Right hindlimb (tissue), 1 donor: ENCODE measurements around the gene IL10RB.

Experiments used
- DNase-seq: peaks from one replicate; pipeline ENCODE4 v3.0.0-alpha.2; 2018

The IL10RB gene

DNA sequence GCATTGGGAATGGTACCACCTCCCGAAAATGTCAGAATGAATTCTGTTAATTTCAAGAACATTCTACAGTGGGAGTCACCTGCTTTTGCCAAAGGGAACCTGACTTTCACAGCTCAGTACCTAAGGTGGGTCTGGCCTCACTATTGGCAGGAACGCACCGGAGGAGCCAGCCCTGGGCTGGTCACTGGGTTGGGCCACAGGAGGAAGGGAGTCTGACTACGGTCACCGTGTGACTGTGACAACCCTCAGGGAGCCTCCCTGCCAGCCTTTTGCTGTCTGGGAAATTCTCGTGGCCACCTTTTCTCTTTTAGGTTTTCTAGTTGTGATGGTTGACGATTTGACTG lies 2.2 kb downstream of the IL10RB start:
- no peak for DNase-seq

DNA sequence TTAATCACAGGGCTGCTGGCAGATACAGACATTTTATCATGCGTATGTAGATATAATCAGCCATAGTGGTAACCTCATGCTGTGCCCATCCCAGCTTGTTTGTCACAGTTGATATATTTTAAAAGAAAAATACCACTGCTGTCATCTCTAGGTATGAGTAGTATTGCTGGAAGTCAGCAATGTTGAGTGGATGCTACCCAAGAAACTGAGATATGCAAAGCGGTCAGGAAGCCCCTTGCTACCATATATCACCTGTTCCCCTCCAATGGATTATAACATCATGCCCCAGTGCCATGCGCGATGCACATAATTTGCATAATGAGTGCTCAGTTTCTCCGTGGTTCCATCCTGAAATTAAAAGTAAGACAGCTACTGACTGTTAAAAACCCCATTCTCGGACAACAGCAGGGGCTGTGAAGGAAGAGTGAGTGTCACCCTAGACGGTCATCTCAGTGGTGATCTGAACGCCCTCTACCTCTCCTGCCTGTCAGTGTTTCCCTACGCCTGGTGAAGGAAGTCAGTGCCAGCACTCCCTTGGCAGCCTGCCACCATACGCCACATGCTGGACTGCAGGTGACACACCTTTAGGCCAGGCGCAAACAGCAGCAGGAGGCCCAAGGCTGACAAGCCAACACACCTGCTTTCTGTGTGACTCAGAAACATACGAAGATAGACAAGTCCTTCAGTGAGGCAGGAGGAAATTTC lies 2.7 kb downstream of the IL10RB start:
- DNase-seq, result no peak

DNA sequence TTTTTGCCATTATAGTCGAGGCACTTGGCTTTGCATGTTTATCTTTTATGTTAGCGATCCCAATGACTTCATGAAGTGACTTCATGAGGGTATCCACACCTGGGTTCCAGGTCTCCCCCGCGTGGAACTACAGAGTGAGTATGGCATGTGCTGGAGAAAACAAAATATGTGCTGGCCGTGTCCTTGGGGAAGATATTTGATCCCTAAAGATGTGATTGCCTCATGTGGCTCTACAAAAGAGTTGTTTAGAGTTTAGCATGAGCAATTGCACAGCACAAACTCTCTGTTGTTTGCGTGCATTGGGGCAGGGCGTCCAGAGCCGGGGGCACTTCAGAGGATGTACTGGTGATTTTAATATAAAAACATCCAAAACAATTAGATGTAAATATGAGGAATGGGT lies 4.8 kb downstream of the IL10RB start:
- DNase-seq, result no peak

DNA sequence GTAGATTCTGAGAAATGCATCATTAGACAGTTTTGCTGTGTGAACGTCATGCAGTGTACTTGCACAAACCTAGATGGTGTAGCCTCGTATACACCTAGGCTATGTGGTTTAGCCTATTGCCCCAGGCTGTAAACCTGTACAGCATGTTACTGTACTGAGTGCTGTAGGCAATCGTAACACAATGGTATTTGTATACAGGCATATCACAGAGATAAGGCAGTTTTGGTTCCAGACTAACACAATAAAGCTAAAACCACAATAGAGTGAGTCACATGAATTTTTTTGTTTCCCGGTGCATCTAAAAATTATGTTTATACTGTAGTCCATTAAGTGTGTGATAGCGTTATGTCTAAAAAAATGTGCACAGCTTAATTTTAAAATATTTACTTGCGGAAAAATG lies 6.9 kb downstream of the IL10RB start:
- DNase-seq, result no peak

DNA sequence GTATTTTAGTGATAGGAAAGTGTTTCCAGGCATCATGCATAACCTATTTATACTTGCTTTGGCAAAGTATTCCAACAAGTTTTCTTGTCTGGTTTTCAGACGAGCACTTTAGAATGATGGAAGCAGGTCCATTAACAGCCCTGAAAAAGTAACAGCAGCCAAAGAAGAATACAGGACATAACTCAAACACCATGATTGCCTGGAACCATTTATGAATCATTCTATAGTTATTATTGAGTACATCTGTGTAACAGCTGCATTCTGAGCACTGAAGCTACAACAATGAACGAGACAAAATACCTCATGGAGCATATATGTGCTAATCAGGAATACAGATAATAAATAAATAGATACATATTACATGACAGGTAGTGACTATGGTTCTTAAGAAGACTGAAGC lies 12.6 kb downstream of the IL10RB start:
- DNase-seq, result no peak

DNA sequence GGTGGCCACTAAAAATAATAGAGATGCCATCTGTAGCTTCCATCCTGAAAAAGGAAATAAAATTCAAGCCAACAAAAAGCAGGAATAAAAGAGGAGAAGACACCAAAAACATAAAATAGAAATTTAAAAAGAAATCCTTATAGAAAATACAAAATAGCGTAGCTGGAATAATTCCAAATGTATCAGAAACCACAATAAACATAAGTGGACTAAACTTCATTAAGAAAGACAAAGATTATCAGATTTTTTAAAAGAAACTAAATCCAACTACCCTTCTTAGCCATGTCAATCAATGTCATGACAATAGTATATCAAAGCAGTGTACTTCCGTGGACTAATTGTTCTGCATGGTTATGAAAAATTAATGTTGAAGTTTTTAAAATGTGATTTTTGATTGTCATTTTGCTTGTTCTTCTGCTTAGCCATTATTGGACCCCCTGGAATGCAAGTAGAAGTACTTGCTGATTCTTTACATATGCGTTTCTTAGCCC lies 13.2 kb downstream of the IL10RB start:
- DNase-seq, result no peak

DNA sequence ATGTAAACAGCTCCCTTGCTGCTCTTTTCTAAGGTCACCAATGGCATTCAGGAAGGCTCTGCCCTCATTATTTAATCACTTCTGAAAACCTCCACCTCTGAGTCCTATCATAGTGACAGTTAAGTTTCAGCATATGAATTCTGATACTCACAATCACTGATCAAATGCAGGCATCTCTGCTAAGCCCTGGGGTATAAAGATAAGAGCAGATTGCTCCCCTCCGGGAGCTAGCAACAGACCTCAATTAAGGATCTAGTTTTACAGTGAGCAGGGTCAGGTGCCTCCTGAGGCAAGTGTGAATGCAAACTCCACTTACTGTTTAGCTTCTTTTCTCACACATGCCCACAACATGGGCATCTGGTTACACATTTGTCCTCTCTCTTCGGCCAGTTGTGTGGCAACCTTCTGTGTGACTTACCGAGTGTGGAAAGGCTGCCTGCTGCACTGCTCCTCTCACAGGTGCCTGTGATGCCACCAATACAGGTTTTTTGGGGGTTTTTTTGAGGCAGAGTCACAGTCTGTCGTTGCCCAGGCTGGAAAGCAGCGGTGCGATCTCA lies 15.0 kb downstream of the IL10RB start:
- no peak for DNase-seq

DNA sequence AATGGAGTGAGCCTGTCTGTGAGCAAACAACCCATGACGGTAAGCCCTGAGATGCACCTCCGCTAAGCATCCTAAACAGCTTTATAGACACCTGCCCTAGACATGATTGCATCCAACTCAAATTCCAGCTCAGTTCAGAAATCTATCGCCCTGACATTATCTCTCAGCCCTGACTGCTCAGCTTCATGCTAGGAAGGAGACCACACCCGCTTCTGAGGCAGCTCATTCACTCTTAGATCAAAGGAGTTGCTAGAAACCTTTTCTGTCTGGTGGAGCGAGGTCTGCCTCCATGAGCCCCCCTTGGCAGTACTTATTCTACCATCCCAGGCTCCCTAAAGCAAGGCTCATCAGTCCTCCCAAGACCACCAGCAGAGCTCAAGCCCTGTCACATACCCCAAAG lies 17.0 kb downstream of the IL10RB start:
- no peak for DNase-seq

DNA sequence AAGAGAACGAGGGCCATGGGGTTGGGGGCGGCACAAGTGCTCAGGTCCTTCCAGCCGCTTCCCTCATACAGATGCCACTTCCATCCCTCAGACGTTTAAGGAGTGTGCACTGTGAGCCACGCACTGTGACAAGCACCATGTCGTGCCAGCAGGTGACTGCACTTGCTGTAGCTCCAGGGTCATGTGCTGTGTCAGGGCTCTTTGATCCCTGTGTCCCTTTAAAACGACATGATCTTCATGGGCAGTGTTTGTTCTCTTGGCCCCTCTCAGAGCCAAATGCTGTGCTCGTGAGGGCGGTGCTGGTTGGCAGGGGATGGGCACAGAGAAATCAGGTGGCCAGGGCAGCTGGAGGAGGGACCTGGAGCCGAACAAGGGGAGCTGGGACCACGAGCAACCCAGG lies 19.9 kb downstream of the IL10RB start:
- DNase-seq, result no peak

DNA sequence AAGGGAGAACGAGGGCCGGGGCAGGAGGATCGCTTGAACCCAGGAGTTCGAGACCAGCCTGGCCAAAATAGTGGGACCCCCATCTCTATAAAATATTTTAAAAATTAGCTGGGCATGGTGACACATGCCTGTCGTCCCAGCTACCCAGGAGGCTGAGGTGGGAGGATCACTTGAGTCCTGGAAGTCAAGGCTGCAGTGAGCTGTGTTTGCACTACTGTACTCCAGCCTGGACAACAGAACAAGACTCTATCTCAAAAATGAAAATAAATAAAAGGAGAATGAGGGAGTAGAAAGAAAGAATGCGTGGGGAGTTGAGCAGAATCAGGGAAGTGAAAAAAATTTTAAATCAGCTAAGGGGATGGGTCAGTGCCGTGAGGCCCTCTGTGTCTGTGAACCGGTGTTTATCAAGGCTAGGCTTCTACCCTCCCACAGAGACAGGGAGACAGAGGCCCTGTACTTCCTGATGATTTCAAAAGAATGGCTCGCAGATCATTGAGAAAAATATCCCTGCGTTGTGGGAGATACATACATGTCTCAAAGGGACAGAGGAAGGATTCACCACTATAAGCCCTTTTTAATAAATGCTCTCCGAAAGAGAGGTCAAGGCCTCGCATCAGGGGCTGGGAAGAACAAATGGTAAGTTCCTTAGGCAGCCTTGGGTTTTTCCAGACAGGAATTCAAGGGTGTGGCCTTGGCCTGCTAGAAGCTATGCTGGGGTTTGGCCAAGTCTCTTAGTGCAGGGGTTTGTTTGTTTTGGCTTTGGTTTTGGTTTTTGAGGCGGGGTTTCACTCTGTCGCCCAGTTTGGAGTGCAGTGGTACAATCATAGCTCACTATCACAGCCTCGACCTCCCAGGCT lies 20.7 kb downstream of the IL10RB start:
- DNase-seq, result peak; percentile 64

DNA sequence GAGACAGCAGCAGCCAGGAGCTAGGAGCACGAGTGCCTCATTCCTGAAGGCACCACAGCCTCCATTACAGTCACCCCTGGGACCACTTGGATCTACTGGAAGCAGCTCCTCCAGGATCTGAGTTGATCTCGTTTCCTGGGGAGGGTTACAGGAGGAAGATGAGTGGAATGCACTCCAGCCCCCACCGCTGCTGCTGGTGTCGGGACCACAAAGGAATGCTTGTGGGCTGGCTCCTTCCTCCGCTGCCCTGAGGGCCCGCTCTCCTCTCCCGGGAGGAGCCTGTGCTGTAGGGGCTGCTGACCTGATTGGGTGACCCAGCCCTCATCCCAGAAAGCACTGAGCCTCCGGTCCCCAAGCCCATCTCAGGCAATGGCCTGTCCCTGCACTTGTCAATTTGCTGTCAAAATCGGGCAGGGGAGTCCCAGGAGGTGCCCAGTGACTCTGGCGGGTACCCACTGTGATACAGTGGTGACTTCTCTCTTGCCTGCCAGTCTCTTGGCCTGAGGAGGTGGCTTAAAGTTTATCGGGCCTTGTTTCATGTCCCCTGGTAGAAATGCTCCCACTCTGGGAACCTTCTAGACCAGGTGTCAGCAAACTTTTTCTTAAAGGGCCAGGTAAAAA lies 23.1 kb downstream of the IL10RB start:
- DNase-seq, result no peak

DNA sequence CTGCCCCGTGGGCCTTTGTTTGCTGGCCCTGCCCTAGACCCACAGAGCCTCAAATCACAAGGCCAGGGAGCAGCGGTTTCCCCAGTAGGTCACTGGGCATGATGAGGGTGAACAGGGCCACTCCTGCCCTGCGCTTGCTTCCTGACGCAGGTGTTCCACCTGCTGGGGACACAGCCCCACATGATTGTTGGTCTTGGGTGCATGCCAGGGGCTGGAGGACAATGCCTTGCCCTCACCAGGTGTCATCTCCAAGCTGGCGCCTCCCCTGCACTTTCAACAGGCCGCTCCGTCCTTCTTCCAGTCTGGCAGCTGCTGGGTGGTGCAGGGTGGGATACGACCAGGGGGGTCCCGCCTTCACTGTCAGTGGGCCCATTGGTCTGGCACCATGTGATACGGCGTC lies 24.3 kb downstream of the IL10RB start:
- no peak for DNase-seq

DNA sequence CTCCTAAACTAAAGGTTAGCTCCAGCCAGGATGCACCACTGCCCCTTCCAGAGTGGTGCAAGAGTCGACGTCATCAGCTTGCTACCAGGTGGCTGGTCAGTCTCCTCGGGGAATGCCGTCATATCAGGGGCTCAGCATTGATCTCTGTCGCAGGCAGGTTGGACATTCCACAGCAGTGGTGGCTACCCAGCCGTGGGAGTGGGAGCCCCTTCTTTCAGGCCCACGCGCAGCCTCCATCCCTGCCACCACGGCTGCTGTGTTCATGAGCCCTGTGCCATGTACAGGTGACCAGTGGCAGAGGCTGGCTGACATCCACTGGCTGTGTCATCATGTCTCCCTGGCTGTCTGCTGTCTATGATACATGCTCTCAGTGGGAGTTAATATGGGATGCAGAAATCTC lies 25.5 kb downstream of the IL10RB start:
- DNase-seq, result no peak

DNA sequence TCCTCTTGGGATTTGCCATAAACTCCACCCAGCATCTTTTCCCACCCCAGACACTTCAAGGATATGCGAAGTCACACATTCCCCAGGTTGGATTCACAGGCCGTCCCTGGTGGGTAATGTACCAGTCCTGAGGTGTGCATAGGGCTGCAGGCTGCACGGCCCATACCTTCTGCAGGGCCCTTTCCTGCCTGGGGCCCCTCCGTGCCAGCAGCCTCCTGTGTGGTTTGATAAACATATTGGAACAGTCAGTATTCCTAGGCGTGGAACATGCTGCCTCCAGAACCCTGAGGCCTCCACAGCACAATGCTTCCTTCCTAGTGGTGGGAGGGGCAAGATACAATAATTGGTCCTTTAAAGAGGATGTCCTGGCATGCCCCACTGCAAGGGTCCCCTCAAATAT lies 26.6 kb downstream of the IL10RB start:
- no peak for DNase-seq

DNA sequence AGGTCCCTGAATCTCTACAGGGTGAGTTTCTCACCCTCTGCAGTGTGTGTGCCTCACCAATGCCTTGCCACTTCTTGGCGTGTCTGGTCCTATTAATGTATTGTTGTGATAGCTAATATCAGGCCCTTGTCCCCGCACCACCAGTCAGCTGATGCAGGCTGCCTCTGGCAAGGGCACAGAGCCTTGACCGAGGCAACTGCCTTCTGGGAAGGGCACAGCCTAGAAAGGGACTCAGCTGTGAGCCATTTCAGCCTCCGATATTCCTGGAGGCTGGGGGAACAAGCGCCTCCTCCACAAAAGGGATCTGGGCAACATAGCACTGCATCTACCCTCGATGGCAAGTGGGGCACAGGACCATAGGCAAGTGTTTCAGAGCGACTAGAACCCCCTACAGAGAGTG lies 27.0 kb downstream of the IL10RB start:
- DNase-seq, result no peak

DNA sequence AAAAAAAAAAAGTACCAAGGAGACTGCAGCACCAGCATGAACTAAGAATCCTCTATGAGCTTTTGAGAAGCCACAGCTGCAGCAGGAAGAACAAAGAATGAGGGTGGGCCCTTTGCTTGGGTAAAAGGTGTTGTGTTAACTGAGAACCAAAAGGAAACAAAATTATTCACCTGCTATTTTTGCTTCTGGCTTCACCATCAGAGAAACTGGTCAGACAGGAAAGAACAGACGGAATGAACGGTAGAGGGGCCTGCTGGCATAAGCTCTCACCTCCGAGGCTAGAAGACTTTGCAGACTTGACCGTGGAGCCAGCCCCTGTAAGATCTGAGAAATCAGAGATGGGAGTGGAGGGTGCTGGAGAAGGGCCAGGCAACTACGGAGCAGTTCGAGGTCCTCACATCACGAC lies 27.6 kb downstream of the IL10RB start:
- DNase-seq, result no peak

DNA sequence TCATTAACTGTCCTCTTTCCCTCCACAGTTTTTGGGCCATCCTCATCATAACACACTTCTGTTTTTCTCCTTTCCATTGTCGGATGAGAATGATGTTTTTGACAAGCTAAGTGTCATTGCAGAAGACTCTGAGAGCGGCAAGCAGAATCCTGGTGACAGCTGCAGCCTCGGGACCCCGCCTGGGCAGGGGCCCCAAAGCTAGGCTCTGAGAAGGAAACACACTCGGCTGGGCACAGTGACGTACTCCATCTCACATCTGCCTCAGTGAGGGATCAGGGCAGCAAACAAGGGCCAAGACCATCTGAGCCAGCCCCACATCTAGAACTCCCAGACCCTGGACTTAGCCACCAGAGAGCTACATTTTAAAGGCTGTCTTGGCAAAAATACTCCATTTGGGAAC lies 30.0 kb downstream of the IL10RB start:
- DNase-seq, result no peak

DNA sequence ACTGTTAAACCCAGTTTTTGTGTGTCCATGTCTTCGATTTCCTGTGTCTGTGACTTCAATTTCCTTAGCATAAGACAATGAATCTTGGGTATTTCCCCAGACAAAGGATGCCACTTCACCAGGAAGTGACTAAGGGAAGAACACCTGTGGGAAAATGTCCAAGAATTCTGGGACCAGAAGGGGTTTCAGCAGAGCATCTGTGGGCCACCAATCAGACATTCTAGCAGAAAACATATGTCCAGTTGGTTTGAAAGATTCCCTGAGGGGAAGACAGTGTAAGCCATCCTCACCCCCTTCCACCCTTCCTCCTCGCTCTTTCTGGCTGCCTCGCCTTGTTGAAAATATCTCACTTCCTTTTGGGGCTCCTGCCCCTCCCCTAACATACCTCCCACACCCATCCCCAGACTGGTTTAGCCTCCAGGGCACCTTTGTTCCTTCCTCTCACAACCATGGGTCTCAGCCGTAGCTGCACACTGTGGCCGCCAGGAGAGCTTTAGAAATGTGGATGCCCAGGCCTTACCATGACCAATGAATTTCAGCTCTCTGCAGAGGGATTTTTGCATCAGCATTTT lies 33.1 kb downstream of the IL10RB start:
- no peak for DNase-seq

DNA sequence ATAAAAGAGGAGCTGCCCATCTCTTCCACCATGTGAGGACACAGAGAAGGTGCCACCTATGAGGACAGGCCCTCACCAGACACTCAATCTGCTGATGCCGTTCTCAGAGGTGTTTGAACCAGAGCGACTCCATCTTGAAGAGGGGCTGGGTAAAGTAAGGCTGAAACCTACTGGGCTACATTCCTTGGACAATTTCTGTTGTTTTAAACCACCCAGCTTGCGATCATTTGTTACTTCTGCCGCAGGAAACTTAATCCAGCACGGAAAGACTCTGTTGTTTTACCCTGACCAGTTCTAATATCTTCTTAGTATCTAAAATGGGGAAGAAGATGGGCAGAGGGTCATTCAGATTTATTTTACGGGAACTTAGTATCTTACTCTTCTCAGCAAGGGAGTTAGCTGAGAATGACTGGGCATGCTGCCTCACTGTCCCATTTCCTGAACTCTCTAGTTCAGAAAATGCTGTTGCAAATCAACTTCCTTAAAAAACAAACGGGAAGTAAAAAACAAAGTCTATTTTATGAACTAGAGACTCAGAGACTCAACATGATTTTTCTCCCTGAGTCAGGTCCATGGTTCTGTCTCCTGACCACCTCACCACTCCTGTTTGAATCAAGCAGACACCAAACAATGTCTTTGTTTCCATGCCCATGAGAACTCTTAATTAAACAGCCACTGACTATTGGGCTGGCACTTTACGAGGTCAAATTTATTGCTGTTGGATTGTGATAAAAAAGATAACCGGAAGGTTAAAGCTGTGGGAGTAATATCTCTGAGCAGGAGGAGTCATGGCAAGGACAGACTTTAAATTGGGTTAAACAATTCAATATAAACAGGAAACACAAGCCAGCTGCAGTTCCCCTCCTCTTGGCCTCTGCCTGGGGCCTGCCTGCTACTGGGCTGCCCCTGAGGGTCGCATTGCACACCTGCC lies 34.8 kb downstream of the IL10RB start:
- peak; percentile 40 for DNase-seq

DNA sequence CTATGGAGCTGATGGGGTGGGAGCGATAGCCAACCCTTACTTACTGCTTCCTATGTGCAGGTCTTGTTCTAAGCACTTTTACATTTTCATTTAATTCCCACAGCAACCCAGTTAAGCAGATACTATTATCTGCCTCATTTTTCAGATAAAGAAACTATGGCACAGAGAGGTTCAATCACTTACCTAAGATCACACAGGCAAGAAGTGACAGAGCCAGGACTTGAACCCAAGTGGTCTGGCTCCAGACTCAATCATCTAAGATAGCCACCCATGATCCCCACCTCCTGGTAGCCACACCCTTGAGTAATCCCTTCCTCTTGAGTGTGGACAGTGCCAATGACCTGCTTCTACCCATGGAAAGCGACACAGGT lies 35.5 kb downstream of the IL10RB start:
- DNase-seq, result no peak

DNA sequence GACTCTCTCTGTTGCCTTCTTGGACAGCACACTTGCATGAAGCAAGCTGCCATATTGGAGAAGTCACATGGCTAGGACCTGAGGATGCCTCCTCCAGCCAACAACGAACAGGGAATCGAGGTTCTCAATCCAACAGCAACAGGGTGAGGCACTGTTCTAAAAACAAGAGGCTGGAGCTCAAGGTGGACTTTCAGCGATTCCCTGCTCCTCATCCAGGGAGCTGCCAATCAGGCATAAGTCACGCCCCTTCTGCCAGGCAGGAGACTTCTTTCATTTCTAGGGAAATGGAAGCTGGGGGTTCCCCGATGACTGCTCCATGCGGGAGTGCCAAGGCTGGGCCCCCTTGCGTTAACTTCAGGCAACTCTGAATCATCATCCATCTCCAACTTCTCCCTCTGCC lies 35.9 kb downstream of the IL10RB start:
- DNase-seq, result no peak

DNA sequence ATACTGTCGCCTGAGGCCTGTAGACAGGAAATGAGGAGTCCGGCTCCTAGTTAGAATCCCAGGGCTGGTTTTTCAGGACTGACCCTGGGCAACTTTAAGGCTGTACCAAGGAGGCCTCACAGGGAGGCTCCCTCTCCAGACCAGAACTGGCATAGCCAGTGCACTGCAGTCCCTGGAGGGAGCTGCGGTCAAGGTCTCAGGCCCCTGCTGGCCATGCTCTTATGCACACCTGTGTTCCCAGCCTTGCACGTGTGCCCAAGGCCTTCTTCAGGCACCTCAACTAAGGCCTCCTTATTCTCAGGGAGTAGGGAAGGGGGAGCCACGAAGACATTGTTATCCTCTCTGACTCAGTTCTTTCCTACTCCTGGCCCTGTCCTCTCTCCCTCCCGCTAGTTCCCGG lies 36.6 kb downstream of the IL10RB start:
- DNase-seq, result no peak
